NCI-H146 treated with DMSO at 0.1 percent for 48 hours (cell line): Measurements from ENCODE around the gene PAPSS1.

ENCODE experiments used
- DNase-seq: peaks from one replicate; lab custom pipeline; 2025; ENCODE audit not compliant: unreplicated experiment; lab: John Stamatoyannopoulos, UW

The PAPSS1 gene

DNA sequence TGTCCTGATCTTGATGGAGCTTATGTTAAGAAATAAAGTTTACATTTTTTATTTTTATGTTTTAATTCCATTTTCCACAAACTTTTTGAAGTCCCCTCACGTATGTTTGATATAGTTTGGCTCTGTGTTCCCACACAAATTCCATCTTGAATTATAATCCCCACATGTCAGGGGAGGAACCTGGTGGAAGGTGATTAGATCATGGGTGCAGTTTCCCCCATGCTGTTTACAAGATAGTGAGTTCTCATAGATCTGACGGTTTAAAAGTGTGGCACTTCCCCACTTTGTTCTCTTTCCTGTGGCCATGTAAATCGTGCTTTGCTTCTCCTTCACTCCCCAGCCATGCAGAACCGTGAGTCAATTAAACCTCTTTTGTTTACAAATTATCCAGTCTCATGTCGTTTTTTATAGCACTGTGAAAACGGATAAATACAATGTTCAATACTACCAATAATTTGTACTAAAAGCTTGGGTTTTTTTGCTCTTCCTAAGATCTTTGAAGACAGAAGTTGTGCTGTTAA, 89.8 kb downstream of the PAPSS1 start:
- no peak for DNase-seq

DNA sequence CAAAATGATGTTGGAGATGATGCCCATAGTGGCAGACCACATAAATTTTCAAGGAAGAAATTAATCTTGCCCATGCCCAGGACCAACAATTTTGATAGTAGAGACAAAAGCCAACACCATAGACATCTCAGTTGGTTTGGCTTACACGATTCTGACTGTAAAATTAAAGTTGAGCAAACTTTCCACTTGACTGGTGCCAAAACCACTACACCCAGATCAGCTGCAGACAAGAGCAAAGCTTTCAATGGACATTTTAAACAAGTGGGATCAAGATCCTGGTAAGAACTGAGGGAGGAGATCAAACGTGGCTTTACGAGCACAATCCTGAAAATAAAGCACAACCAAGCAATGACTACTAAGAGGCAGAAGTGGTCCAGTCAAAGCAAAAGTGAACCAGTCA, 90.7 kb downstream of the PAPSS1 start:
- no peak for DNase-seq

DNA sequence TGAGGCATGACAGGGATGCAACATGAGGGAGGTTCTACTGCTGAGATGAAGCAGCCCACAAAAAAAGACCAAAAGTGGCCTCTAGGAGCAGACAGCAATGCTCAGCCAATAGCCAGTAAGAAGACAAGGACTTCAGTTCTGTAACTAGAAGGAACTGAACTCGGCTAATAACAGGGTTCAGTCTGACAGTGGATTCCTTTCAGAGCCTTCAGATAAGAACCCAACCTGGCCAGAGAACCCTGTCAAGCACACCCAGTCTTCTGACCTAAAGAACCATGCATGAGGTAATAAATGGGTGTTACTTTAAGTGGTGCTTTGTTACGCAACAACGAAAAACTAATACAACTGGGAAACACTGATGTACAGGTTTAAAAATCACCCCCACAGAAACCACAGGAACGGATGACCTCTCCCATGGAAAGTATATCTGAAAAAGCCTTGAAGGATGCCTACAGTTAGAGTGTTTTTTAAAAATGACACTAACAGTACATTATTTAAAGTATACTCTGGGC, 94.6 kb downstream of the PAPSS1 start:
- DNase-seq, result no peak

DNA sequence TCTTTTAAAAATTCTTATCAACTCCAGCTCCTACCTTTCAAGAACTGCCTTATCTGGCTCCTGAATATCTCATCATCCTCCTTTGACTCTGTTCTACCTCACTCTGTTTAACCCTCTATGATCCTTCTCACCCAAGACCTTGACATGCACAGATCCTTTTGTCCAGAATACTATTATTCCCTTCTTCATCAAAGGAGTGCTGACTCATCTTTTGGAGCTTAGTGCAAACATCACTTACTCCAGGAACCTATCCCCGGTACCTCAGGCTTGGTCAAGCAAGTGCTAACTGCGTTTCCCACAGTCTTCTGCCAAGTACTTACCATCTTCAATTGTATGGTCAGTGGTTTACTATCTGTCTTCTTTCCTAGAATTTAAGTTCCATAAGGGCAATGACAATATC, 96.0 kb downstream of the PAPSS1 start:
- no peak for DNase-seq

DNA sequence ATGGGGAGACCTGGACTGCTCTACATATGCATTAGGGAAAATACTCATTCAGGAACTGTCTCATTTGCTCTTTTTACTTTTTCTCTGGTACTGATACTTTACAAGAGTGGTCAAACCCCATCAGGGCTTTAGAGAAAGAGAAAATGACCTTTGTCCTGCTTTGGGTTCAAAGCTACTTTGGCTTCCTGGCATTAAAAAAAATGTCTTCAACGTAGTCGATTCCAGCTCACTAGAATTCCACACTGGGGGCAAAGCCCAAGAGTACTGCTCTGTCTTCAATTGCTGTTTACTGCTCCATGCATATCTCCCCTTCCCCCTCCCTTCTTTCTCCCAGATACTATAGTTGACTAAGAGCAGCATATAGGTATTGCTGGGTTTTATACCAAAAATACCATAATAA, 98.0 kb downstream of the PAPSS1 start:
- no peak for DNase-seq

DNA sequence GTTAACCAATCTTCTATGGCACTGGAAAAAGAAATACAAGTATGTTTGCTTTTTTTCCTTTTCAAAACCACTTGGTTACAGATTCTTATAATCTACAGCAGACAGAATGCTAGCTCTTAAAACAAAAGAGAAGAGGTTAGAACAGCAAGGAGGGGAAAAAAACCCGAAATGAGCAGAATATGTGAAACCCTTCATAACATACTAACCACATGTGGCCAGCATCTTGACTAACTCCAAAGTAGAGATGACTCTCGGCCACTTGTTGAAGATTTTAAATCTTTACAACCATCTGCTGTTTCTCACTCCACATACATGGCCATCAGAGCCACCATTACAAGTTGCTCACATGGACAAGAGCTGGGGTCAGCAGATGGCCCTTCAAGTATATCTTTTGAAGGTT, 100.3 kb downstream of the PAPSS1 start:
- DNase-seq, result no peak

DNA sequence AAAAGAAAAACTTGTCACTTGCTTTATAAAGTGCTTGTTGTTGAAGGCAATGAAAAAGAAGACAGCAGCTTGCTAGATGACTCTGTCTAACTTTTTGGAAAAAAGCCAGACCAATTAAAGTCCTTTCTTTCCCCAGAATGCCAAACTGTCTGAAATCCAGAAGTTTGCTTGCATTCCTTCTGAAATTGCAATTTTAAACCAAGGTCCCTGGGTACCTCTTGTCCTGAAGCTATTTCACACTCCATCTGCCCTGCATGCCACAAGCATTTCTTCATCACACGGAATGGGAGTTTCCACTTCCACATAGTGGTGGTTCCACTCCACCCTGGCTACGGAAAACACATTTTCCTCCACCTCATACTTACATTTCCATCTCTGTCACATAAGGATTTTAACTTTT, 101.0 kb downstream of the PAPSS1 start:
- no peak for DNase-seq

DNA sequence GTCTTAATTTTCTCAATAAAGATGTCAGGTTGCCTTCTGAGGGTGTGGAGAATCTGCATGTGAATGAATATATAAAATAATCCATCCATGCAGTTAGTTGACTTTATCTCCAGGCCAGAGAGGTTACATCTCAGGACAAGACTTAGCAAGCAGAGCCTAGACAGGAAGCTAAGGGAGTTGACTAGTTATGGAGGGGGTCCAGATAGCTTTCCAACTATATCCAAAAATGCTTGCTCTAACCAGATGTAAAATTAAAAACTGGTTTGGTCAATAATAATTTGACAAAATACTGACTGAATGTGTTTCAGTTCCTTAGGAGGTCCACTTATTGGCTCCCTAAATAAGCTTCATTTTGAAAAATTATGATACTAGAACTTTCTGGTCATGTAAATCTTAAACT, 101.4 kb downstream of the PAPSS1 start:
- DNase-seq, result no peak

DNA sequence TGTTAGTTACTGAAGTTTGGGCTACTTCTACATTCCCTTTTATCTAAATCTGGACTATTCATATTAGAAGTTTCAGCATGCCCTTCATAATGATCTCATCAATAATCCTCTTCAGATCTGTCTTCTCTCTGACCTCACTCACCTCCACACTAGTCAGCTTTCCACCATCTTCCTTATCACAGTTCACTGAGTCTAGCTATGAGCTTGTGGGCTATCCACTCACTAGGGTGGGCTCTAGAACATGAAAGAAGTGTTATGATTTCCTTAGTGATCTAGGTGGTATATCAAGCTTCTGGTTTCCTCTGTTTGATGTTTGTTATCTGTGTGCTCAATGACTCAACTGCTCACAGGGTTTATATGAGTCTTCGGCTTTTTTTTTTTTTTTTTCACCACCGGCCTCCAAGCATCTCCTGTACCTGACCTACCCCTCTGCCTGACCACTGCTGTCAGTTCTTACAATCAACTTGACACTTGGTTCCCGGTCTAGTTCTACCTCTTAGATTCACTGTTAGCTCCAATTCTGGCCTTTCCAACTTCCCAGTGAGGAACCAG, 103.1 kb downstream of the PAPSS1 start:
- no peak for DNase-seq

DNA sequence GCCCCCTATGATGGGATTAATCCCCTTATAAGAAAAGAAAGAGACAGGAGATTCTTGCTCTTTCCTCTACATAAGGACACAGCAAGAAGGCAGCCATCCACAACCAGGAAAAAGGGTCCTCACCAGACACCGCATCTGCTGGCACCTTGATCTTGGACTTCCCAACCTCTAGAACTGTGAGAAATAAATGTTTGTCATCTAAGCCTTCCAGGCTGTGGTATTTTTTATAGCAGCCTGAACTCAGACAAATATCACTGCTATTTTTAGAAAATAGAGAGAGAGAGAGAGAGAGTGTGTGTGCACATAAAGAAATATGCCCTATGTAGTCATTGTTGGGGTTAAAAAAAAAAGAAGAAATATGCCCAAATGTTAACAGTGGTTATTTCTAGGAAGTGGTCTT, 104.2 kb downstream of the PAPSS1 start:
- DNase-seq, result no peak

DNA sequence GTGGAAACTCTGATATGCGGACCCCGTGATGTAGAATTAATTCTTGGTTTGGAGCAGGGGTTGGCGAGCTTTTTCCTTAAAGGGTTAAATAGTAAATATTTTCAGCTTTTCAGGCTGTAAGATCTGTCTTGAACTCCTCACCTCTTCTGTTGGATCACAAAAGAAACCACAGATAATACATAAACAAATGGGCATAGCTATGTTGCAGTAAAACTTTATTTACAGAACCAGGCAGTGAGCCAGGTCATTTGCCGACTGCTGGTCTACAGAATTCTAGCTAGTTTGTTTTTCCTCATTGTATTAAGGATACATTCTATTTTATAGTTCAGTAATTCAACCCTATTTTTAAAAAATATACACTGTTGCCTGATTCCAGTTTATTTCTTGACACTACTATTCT, 116.6 kb downstream of the PAPSS1 start:
- DNase-seq, result no peak

DNA sequence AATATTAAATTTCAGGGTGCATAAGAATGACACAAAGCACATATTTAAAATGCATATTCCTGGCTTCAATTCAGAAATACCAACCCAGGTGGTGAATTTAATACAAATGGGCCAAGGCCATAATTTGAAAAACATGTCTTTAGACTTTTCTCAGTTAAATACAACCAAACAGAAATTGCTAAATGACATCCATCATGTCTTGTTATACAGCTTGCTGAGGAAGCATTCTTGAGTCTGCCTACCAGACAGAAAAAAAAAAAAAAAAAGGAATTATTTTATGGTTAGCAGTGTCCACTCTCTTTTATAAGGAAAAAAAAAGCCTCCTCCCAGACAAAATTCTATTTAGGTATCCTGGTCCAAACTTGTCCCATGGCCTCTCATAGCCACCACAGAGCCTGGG, 119.1 kb downstream of the PAPSS1 start:
- no peak for DNase-seq

DNA sequence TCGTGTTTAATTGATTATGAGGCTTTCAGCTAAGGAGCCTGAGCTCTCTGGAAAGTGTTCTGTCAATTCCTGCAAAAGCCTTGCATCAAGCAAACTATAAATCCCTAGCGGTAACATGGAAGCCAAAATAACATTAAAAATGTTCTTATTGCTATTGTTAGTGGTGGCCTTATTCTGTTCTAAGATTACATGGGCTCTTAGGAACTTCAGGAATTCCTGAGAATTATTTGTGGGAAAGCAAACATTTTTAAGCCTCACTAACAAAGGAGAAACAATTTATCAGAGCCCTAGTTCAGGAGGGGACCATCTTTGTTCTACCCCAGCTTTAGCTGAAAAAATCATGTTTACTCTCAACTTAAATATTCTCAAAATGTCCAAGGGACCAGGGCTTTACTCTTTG, 119.6 kb downstream of the PAPSS1 start:
- DNase-seq, result no peak

DNA sequence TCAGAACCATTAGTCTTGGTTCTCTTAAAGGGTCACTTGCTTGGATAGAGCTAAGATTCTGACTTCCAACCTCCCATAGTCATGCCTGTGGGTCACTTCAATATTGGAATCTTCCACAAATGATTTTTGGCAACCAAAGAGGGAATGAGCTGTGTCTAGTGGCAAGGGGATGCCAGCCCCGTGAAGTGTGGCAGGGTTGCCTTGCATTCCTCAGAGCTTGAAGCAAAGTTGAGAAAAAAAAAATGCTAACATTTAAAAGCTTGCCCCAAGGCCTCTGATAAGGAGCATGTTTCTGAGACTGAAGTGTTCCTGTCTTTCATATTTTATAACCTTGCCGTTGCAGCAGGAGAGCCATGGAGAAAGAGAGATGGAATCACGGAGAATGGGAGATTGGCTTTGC, 120.2 kb downstream of the PAPSS1 start:
- DNase-seq, result no peak

DNA sequence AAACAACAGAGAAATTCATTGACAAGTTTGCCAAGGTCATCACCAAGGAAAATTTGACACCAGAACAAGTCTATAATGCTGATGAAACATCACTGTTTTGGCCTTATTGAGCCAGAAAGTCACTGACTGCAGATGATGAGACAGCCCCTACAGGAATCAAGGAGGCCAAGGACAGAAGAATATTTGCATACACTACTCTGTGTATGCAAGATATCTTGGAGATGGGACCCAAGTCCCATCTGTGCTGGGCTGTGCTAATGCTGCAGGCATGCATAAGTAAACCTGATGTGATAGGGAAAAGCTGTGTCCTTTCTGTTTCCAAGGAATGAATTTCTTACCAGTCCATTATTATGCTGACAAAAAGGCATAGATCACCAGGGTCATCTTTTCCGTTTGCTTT, 126.8 kb downstream of the PAPSS1 start:
- DNase-seq, result no peak

DNA sequence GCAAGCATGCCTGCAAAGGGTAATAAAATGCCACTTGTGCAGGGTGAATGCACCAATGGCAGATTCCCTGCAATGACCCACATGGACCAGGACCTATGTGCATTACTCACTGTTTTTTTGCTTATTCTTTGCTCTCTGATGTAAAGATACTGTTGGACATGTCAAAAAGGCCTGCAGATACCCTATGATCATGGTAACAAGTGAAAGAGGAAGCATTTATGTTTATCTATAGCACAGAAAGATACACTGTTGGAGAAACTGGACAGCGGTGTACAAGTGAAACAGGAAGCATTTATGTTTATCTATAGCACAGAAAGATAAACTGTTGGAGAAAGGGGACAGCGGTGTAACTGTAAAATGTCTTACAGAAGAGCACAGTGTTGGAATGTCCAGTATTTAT, 127.5 kb downstream of the PAPSS1 start:
- no peak for DNase-seq

DNA sequence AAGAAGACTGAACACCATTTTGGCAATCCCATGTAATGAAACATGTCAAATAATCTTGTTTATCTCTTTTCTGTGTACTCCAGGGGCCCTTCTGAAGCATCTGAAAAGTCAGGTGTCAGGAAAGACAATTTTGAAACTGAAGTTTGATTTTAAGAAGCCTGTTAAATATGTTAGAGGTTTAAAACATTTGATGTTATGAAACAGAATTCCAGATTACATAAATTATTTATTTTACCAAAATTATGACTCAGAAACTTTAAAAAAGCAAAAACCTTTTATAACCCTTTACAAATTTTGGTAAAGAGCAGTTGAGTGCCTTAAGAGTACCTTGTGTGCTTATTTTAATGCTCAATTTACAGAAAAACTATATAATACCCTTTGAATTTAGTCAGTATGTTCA, 130.8 kb downstream of the PAPSS1 start:
- no peak for DNase-seq

DNA sequence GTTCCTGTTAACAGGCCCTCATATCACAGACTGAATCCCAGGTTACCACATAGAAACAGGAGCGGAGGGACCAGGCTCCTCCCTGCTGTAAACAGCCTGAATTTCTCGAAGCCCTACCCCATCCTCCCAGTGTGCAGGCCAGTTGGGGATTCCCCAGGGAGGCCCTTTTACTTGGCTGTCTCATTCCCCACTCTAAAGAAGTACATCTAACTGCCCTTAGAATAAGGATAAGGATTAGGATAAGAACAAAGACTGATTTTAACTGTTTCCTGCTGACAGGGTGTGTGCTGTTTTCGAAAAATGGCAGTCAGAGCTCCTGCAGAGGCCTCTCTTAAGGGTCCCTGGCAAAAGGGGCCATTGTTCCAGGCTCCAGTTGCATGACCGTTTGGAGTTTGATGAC, 133.7 kb downstream of the PAPSS1 start:
- DNase-seq, result no peak

DNA sequence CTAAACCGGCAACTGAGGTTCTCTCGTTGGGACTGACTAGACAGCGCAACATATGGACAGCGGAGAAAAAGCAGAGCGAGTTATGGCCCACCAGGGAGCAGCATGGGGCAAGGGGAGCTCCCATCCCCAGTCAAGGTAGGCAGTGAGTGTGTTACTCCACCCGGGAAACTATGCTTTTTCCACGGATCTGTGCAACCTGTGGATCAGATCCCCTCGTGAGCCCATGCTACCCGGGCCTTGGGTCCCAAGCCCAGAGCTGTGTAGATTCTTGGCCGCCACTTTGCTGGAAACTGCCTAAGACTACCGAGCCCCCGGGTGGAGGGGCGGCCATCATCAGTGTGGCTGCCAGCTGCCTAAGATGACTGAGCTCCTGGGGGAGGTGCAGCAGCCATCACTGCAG, 140.9 kb downstream of the PAPSS1 start:
- peak; percentile 34 for DNase-seq

DNA sequence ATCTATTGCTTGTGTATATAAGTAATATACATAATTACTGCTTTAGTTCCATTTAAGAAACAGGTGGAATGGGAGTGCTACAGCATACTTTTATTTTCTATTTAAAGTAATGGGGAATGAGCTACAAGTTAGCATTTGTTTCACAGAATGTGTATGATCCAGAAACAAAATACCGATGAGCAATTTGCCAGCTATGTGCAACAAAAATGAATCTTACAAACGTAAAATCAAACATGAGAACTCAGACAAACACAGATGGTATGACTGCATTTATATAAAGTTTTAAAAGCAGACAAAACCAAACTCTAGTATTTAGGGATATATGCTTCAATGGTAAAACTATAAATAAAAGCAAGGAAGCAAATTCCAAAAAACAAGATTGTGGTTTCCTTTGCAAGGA, 141.7 kb downstream of the PAPSS1 start:
- no peak for DNase-seq

DNA sequence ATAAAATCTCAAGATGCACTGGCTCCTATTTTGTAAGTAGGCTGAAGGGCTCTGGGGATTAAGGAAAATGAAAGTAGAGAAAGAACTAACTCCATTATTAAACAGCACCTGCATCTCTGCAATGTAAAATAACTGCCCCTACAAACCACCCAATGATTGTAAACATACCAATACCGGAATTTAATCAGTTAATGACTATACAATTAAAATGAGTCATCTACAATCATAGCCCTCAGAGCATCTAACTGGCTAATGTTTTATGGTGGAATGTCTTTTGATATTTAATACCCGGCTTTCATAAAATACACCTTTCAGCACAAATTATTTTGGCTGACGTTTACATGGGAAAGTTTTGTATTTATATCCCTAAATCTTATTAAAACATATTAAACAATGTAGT, 142.3 kb downstream of the PAPSS1 start:
- no peak for DNase-seq

DNA sequence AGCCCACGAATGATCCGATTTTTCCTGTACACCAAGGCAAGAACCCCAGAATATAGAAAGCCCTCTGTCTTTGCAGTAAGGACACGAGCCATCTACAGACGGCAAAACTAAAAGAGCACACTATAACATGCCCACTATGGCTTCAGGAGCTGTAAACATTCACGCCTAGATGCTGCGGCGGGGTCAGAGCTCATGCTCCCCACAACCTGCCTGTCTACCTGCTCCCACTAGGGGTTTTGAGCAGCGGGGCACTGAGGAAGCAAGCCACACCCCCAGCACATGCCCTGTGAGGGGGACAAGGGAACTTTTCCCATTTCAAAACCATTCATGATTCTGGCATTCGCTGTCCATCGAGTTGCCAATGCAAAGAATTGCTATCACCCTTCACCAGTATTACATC, 144.8 kb downstream of the PAPSS1 start:
- no peak for DNase-seq

DNA sequence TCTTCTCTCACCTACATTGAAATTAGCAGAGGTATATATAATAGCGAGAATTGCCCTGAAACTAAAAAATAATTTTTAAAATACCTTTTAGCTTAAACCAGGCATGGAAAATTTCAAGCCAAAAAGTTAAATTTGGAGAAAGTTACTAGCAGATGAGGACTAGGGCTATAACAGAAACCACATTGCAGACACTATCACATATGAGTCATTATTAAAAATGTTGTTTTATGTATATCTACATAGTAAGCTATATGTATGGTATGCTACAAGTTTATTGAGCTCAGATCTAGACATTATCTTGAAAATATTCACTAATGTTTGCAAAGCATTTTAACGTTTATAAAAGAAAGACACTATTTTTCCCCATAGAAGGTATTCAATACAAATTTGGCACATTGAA, 147.8 kb downstream of the PAPSS1 start:
- DNase-seq, result no peak

DNA sequence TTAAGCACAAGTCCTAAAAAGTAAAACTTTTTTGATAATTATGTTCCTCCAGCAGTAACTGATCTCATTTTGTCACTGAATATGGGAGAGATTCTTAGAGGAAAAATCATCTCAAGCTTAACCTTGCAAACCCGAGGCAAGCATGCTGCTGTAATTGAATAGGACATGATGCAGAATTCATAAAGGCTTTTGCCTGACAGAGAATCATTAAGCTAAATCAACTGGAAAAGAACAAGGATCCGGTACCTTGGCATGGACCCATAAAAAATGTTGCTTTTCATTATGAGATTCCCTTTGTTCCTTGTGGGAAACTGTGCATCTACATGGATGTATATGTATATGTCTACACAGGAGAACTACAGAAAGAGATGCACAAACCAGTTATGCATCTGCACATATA, 149.1 kb downstream of the PAPSS1 start:
- DNase-seq, result no peak
